Activated CD4-positive, alpha-beta T cell treated with anti-CD3 and anti-CD28 coated beads, Interleukin-10, Interleukin-2, amounts not matched to agents 100 ng/mL and 50 ng/mL, durations not matched to agents 16 hours and 8 hours (primary cell): ENCODE data around the gene PAH.
"Not testable (repeated sequence)": the region's sequence is repeated elsewhere in the genome, so short reads cannot be mapped to it uniquely, and the experiment has no call there.

Source experiments
- DNase-seq: peaks from one replicate; pipeline ENCODE4 v3.0.0-alpha.2; 2020

PAH gene

GRCh38 chr12:102888511-102888910 lies 28.5 kb downstream of the PAH start:
- DNase-seq: no peak

- DNase-seq: no peak
Measured at GRCh38 chr12:102885043-102885932, 31.8 kb downstream of the PAH start.

- DNase-seq: peak; percentile 49
Measured at GRCh38 chr12:102883204-102883799, 33.7 kb downstream of the PAH start.

- DNase-seq: no peak
Measured at GRCh38 chr12:102880783-102881182, 36.3 kb downstream of the PAH start.

GRCh38 chr12:102879144-102879763 lies 37.8 kb downstream of the PAH start:
- DNase-seq: peak; percentile 63

GRCh38 chr12:102876883-102877282 lies 40.2 kb downstream of the PAH start:
- DNase-seq: no peak

- no peak for DNase-seq
Measured at GRCh38 chr12:102874819-102875218, 42.2 kb downstream of the PAH start.

GRCh38 chr12:102873077-102873476 lies 44.0 kb downstream of the PAH start:
- no peak for DNase-seq

- DNase-seq: no peak
Measured at GRCh38 chr12:102871014-102871413, 46.0 kb downstream of the PAH start.

GRCh38 chr12:102869571-102869970 lies 47.5 kb downstream of the PAH start:
- DNase-seq: no peak

- no peak for DNase-seq
Measured at GRCh38 chr12:102865821-102866615, 51.0 kb downstream of the PAH start.

- DNase-seq: no peak
Measured at GRCh38 chr12:102862486-102862885, 54.6 kb downstream of the PAH start.

- DNase-seq: no peak
Measured at GRCh38 chr12:102851246-102851645, 65.8 kb downstream of the PAH start.

GRCh38 chr12:102849722-102850447 lies 67.2 kb downstream of the PAH start:
- no peak for DNase-seq

- no peak for DNase-seq
Measured at GRCh38 chr12:102848832-102849231, 68.2 kb downstream of the PAH start.

GRCh38 chr12:102847131-102847530 lies 69.9 kb downstream of the PAH start:
- DNase-seq: no peak

GRCh38 chr12:102833687-102834441 lies 83.2 kb downstream of the PAH start:
- no peak for DNase-seq

GRCh38 chr12:102832826-102833225 lies 84.2 kb downstream of the PAH start:
- DNase-seq: not testable (repeated sequence)

GRCh38 chr12:102824218-102824835 lies 92.7 kb downstream of the PAH start:
- no peak for DNase-seq

GRCh38 chr12:102821149-102821548 lies 95.9 kb downstream of the PAH start:
- DNase-seq: no peak

GRCh38 chr12:102816816-102817434 lies 100.1 kb downstream of the PAH start:
- DNase-seq: peak; percentile 30
